Astrocyte of the spinal cord (primary cell): ENCODE data around the gene ATG16L1.

ENCODE experiments used
- DNase-seq: peaks from one replicate; pipeline ENCODE4 v3.0.0; 2011; ENCODE audit warnings: low read depth, low spot score
- H3K4me3 ChIP-seq: 2 replicates; pipeline ENCODE4 v1.5.1; 2011; ENCODE audit warnings: low read depth, mild to moderate bottlenecking, low read length, moderate library complexity
- CTCF ChIP-seq: IDR thresholded peaks from 2 replicates; pipeline ENCODE4 v1.5.1; 2012; ENCODE audit warnings: low read depth, mild to moderate bottlenecking, low read length, inconsistent platforms
- in situ Hi-C: cut with HindIII; loops from 2 replicates; pipeline ENCODE4 v1.10.0; 2017; ENCODE audit warnings: low sequenced_read_pairs

Gene ATG16L1

GRCh38 chr2:233251306-233252116 lies at the start of gene ATG16L1:
Gene ATG16L1, plus strand, starts transcription at chr2:233251673. Its CDS starts 155 bp downstream, at chr2:233251828.
- in situ Hi-C loops = no loop called here
- TF ChIP-seq CTCF = peak; percentile 96

DNA sequence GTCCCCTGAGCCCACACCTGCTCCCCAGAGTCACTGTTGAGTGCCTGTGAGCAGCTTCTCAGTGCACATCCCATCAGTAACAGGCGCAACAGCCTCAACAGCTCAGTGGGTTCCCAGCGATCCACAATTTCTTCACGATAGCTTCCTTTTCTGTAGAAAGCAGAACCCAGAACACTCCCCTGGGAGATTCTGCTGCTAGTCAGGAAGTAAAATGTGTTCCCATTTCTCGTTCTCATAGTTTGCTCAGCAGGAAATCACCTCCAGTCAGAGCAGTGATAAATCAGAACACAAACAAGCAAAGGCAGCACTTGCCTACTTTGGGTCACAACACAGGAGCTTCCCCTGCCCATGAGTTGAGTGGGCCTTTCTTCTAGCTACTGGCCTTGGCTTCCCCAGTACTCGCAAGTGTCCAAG lies 48.9 kb upstream of the ATG16L1 start:
- no peak for DNase-seq
- no peak overlapping the region for H3K4me3 ChIP-seq
- in situ Hi-C loops = no loop called here
- TF ChIP-seq CTCF = no peak

More at GRCh38 chr2:233251306-233252116, at the start of gene ATG16L1:
- peak within 1 kb of the TSS; percentile 89 for H3K4me3 ChIP-seq
- peak; percentile 97 for DNase-seq

GRCh38 chr2:233203060-233203459 lies 48.4 kb upstream of the ATG16L1 start:
- no peak overlapping the region for H3K4me3 ChIP-seq
- TF ChIP-seq CTCF = no peak
- DNase-seq = no peak
- in situ Hi-C loops = no loop called here

DNA sequence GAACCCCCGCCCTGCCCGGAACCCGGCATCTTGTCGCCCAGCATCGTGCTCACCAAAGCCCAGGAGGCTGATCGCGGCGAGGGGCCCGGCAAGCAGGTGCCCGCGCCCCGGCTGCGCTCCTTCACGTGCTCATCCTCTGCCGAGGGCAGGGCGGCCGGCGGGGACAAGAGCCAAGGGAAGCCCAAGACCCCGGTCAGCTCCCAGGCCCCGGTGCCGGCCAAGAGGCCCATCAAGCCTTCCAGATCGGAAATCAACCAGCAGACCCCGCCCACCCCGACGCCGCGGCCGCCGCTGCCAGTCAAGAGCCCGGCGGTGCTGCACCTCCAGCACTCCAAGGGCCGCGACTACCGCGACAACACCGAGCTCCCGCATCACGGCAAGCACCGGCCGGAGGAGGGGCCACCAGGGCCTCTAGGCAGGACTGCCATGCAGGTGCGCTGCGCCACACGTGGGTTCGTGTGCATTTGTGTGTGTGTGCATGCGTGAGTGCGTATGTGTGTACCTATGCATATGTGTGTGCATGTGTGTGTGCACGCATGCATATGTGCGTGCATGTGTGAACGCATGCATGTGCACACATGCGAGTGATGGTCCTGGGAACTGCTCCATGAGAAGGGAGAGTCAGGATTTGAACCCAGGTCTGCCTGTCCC lies 47.1 kb upstream of the ATG16L1 start:
- TF ChIP-seq CTCF = no peak
- no peak for DNase-seq
- H3K4me3 ChIP-seq = no peak overlapping the region
- in situ Hi-C loops = no loop called here

DNA sequence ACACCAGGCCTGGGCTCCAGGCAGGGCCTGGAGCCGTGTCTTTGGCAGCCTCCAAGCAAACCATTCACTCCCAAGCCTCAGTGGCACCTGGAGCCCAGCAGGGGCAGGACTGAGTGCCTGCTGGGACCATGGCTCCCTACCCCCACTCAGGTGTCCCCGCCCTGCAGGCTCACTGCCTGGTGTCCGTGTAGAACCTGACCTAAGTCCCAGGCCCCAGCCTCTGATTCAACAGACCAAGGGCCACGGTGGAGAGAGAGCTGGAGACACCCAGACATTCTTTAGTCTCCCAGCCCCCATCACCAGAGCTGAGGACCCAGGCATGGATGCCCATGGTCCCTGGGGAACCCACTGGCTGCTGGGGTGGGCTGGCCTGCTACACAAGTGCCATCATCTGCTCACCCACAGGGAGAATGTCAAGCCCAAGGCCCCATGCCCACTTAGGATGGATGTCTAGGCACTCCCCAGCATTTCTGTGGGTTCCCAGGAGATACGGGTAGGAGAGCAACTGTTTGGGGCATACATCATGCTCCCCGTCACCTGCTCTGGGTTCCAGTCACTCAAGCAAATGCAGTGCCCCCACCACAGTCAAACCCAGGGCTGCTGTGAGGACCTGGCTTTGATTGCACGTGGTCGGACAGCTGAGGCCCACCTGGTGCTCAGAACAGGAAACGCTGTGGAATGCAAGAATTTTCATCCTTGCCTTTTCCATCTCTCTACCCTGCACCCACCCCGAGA lies 42.9 kb upstream of the ATG16L1 start:
- H3K4me3 ChIP-seq = no peak overlapping the region
- in situ Hi-C loops = no loop called here
- no peak for DNase-seq
- no peak for TF ChIP-seq CTCF

DNA sequence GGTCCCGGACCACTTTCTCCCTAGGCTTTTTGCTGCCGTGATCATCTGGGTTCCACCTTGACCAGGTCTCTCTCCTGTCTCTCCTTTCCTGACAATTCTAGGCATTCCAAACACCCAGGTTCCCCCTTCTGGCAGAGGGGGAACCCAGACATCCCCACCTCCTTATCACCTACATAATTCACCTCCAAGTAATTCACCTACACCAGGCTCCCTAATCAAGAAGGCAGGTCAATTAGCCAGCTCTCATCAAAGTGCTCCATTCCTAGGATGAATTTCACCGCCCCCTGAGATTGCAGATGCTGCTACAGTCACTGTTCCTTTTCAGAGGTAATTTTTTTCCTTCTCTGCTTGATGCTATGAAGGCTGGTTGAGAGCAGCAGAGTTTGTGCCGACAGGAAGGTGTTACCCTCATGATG lies 42.3 kb upstream of the ATG16L1 start:
- TF ChIP-seq CTCF = no peak
- H3K4me3 ChIP-seq = no peak overlapping the region
- no peak for DNase-seq
- in situ Hi-C loops = no loop called here
